Umbilical cord (tissue), 2 donors: ENCODE measurements around the gene ZNF324. TPM values are rescaled to one million over a fixed set of nuclear protein-coding genes. Genes with fewer than 3 reads are reported as not detected.
"Not testable (repeated sequence)": the region's sequence is repeated elsewhere in the genome, so short reads cannot be mapped to it uniquely, and the experiment has no call there.

Experiments used
- DNase-seq: peaks from one replicate; pipeline ENCODE4 v3.0.0-alpha.2; 2015; ENCODE audit warnings: low spot score
- total RNA-seq: library from RNA; depleted of rRNA; stranded (reverse); fragments of >200 nt; gene quantifications from one replicate; pipeline ENCODE4 v1.2.3, GENCODE V29; 2014; ENCODE audit warnings: low replicate concordance; ENCODE audit not compliant: insufficient read depth

The ZNF324 gene
- total RNA-seq = 16.1 TPM

GRCh38 chr19:58466760-58467589 is at the start of gene ZNF324:
Gene ZNF324, plus strand, starts transcription at chr19:58467080. Its CDS starts 2,106 bp downstream, at chr19:58469186.
- peak; percentile 98 for DNase-seq

GRCh38 chr19:58428617-58429016 is 38.3 kb upstream of the ZNF324 start:
- no peak for DNase-seq

- no peak for DNase-seq
Measured at GRCh38 chr19:58429745-58430144, 37.1 kb upstream of the ZNF324 start.

GRCh38 chr19:58434217-58434616 is 32.7 kb upstream of the ZNF324 start:
- no peak for DNase-seq

GRCh38 chr19:58439576-58440554 is 27.0 kb upstream of the ZNF324 start, which contains the start of gene ZNF132:
Gene ZNF132, minus strand, starts transcription at chr19:58440153. Its CDS starts 332 bp downstream, at chr19:58439821.
- peak; percentile 100 for DNase-seq

- no peak for DNase-seq
Measured at GRCh38 chr19:58440556-58440955, 26.3 kb upstream of the ZNF324 start.

- DNase-seq = not testable (repeated sequence)
Measured at GRCh38 chr19:58442986-58443385, 23.9 kb upstream of the ZNF324 start.

GRCh38 chr19:58448860-58449259 is 18.0 kb upstream of the ZNF324 start:
- DNase-seq = not testable (repeated sequence)

- not testable (repeated sequence) for DNase-seq
Measured at GRCh38 chr19:58449980-58450379, 16.9 kb upstream of the ZNF324 start.

GRCh38 chr19:58450856-58451357 is 16.0 kb upstream of the ZNF324 start:
- DNase-seq = no peak

- DNase-seq = peak; percentile 98
Measured at GRCh38 chr19:58451358-58452101, 15.3 kb upstream of the ZNF324 start, which contains the start of gene ZNF324B. Gene ZNF324B, plus strand, starts transcription at chr19:58451622. Its CDS starts 2,080 bp downstream, at chr19:58453702.

GRCh38 chr19:58453743-58454142 is 13.1 kb upstream of the ZNF324 start:
- DNase-seq = no peak

- no peak for DNase-seq
Measured at GRCh38 chr19:58455306-58455705, 11.6 kb upstream of the ZNF324 start.

- DNase-seq = no peak
Measured at GRCh38 chr19:58456111-58456510, 10.8 kb upstream of the ZNF324 start.

GRCh38 chr19:58460039-58460438 is 6.8 kb upstream of the ZNF324 start:
- no peak for DNase-seq

GRCh38 chr19:58466089-58466759 is 656 bp upstream of the ZNF324 start:
- DNase-seq = no peak

- DNase-seq = no peak
Measured at GRCh38 chr19:58468216-58468839, 1.4 kb downstream of the ZNF324 start.

GRCh38 chr19:58469241-58470013 is 2.5 kb downstream of the ZNF324 start:
- DNase-seq = no peak
